Stimulated activated CD8-positive, alpha-beta memory T cell treated with anti-CD3 and anti-CD28 coated beads, Interleukin-15, amount 100 ng/mL, for 4 hours (primary cell): ENCODE measurements around the gene PPP1R15A.
A peak's percentile ranks its signal among the peaks of the same experiment; 100 is the strongest.
"Not testable (repeated sequence)": the region's sequence is repeated elsewhere in the genome, so short reads cannot be mapped to it uniquely, and the experiment has no call there.

Experiments
- DNase-seq, 2 donors: peaks; one replicate each; pipeline ENCODE4 v3.0.0-alpha.2; 2020; ENCODE audit warnings: low read depth in 2 of 2

PPP1R15A gene

DNA sequence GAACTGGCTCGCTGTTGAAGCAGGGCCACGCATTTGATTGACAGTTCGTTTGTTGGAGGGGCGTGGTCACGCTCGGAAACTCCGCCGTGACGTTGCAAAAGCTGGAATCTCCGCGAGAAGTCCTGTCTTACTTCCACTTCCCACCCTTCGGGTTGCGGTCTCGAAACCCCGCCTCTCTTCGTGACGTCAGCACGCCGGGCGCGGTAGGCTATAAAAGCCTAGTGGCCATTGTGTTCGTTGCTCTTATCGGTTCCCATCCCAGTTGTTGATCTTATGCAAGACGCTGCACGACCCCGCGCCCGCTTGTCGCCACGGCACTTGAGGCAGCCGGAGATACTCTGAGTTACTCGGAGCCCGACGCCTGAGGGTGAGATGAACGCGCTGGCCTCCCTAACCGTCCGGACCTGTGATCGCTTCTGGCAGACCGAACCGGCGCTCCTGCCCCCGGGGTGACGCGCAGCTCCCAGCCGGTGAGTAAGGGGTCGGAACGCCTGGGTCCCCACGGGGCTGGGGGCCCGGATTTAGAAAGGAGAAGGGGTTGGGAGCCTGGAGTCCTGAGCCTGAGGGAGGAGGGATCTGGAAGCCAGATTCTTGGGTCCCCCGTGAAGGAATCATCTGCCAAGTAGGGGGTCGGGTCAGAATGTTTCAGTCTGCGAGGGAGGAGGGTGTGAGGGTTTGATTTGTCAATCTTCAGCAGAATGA is at the start of gene PPP1R15A:
TSS of gene PPP1R15A (plus strand) at position 240 of the 702 bp plus-strand sequence. CDS start 813 bp downstream, outside the sequence.
- peak; percentile 96 for DNase-seq

DNA sequence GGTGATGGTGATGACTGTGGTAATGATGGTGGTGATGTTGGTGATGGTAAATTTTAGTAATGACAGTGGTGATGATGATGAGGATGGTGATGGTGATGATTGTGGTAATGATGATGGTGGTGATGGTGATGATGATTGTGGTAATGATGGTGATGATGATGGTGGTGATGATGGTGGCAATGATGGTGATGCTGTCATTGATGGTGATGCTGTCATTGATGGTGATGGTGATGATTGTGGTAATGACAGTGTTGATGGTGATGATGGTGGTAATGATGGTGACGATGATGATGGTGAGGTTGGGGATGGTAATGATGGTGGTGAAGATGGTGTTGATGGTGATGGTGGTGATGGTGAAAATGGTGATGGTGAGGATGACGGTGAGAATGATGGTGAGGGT is 49.7 kb upstream of the PPP1R15A start:
- DNase-seq = no peak

DNA sequence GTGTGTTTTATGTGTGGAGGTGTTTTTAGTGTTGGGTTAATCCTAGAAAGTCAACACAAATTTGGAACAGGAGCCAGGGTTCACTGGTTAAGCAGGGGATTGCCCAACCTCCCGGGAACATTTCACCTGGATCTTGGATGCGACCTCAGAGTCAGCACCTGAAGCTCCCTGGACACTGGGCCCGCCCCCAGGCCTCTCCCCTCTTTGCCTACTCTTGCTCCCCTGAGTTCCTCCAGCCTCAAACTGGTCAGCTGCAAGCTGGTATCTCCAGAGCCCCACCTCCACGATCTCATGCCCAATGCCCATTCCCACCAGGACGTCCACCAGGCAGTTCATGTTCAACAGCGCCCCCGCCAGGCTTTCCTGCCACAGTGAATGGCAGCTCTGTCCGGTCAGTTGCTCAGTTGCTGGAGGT is 45.6 kb upstream of the PPP1R15A start:
- no peak for DNase-seq

DNA sequence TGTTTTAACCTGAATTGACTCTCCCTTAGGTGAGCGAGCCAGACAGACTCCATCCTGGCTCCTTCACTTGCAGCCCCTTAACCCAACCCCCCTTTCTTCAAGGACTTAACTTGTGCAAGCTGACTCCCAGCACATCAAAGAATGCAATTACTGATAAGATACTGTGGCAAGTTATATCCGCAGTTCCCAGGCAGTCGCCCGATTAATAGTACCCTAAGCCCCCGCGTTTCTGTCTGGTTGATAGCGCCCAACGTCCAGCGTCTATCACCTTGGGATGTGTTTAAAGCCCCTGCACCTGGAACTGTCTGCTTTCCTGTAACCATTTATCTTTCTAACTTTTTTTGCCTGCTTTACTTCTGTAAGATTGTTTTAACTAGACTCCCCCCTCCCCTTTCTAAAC is 42.1 kb upstream of the PPP1R15A start:
- no peak for DNase-seq

DNA sequence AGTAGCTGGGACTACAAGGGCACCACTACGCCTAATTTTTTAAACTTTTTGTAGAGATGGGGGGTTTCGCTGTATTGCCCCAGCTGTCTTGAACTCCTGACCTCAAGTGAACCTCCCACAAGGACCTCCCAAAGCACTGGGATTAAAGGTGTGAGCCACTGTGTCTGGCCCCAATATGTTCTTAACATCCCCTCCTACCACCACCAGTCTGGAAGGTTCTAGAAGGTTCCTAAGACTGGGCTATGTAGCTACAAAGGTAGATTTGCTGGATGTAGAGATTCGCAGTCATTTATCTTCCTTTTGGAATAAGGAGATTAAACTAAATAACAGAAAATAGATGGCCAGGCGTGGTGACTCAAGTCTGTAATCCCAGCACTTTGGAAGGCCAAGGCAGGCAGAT is 41.3 kb upstream of the PPP1R15A start:
- DNase-seq = no peak

DNA sequence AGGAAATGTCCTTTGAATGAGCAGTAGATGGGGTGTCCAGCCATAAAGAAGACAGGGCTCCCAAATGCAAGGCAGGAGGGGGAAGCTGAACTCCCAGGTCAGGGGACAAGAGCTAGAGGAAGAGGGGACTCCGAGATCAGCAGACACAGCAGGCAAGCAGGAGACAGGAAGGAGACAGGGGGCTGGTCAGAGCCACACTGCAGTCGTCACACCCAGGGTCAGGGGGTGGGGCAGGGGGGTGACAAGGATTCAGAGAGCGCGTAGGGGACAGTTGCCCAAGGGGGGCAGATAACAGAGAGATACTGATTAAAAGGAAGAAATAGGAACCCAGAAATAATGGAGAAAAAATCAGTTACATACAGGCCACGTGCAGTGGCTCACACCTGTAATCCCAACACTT is 39.2 kb upstream of the PPP1R15A start:
- DNase-seq = no peak

DNA sequence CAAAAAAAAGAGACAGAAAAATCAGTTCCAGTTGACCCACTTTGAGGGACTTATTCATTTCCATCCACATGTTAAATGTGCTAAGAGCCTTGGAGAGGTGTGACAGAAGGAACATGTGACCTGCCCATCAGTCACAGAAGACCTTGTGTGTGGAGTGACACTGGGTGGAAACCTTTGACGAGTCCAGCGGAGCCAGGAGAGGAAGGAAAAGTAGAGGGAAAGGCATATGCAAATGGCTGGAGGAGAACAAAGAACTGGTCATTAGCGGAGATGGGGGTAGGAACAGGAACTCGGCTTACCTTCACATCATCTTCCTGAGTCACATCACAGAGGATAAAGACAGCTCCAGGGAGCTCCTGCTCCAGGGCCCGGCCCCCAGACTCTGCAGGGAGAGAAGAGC is 38.2 kb upstream of the PPP1R15A start:
- no peak for DNase-seq

DNA sequence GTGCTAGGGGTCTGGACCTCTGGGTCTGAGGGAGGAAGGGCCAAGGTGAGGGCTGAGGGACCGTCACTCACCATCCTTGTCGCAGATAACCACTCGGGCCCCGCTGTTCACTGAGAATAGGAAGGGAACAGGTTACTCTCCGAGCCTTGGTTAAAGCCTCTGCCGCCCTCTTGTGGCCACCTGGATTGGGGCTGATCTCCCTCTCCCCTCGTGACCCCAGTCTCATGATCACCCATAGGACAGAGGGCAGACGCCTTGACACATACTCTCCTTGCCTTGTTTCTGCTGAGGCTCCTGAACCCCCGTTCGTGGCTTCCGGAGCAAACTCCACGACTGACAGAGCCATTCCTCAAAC is 36.5 kb upstream of the PPP1R15A start:
- peak; percentile 68 to 85 for DNase-seq

DNA sequence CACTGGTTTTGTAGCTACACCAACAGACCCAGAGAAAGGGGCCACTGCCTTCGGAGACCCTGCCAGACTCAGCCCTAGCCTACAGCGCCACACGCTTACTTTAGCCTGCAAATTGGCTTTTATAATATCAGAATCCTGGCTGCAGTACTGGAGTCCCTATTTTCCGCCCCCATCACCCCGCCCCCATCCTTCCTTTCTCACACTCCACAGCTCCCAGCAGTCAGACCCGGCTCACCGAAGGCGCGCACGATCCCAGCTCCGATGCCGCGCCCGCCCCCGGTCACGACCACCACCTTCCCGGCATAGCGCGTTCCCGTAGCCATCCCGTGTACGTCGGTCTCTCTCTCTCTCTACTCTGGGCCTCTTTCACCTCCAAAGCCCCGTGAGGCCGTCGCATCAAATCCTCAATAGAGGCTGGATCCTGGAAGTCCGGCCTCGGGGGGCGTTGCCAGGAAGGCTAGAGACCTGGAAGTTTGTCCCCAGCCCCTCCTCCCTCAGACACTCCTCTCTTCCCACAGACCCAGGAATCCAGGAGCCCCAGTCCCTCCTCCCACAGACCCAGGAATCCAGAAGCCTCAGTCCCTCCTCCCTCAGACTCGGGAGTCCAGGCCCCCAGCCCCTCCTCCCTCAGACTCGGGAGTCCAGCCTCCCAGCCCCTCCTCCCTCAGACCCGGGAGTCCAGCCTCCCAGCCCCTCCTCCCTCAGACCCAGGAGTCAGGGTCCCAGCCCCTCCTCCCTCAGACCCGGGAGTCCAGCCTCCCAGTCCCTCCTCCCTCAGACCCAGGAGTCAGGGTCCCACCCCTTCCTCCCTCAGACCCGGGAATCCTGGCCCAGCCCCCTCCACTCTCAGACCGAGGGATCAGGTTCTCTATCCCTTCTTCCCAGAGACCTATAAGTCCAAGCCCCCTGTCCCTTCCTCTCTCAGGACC is 35.9 kb upstream of the PPP1R15A start, which contains the start of gene HSD17B14:
TSS of gene HSD17B14 (minus strand) at position 403 of the 929 bp plus-strand sequence. CDS start at position 323, 80 bp downstream.
- DNase-seq = no peak

DNA sequence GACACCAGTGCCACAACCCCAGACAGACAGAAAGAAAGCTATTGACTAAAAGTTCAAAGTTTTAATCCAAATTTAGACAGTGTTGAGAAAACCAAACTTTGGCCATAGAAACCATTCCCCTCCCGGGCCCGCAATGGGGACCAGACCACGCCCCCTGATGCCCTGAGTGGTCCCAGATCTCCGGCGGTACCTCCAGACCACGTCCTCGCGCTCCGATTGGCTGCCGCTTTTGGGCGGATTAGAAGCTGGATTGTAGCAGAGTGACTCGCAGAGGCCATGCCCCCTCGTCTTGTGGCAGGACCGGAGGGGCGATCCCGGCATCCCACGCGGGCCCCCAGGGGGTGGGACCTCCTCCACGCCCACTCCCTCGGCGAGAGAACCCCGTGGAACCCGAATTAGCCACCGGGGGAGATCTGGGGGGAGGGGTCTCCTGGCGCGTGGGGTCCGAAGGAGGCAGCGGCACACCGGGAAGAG is 35.1 kb upstream of the PPP1R15A start:
- DNase-seq = peak; percentile 53 to 62

DNA sequence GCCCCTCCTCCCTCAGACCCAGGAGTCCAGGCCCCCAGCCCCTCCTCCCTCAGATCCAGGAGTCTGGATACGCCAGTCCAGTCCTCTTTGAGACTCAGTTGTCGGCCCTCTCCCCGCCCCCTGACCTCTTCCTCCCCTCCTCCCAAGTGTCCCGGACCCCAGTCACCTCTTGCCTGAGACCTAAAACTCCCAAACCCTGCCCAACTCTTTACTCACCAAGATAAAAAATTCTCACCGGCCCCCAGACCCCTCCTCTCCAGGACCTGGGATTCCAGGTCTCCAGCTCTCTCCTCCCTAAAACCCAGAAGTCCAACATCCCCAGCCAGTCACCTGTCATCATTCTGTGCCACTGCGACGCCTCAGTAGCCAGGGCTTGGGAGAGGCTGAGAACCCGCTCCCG is 34.5 kb upstream of the PPP1R15A start:
- no peak for DNase-seq

DNA sequence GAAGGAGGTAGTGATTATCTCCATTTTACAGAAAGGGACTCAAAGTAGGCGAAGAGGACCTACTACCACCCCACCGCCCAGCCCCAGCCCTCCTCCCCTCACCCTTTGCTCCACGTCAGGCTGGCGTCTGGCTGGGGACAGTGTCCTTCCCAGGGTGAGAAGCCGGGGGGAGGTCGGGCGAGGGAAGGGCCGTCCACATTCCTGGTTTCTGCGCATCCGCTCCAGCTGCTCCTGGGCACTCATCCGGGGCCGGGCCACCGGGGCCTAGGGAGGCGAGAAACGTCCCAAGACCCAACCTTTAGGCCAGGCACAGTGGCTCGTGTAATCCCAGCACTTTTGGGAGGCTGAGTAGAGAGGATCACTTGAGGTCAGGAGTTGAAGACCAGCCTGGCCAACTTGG is 31.2 kb upstream of the PPP1R15A start:
- no peak for DNase-seq

DNA sequence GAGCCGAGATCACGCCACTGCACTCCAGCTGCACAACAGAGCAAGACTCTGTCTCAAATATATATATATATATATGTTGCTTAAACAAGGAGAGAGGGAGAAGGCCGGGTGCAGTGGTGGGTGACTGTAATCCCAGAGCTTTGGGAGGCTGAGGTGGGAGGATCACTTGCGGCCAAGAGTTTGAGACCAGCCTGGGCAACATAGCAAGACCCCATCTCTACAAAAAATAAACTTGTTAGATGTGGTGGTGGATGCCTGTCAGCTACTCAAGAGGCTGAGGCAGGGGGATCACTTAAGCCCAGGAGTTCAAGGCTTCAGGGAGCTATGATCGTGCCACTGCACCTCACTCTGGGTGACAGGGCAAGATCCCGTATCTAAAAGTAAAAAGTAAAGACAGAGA is 30.6 kb upstream of the PPP1R15A start:
- DNase-seq = no peak

DNA sequence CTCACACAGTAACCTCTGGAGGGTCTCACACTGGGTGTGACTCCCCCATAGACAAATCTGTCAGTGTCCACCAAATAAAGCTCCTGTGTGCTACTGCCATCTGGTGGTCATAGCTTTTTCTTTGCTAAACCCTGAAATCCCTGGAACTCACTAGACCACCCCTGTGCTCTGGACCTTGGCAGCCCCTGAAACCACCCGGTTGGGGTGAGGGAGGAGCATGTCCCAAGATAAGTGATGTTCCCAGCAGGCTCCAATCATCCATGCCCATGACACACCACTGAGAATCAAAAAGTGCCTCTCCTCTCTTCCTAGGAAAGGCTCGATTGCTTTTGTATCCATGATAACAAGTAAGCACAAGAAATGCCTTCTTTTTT is 29.4 kb upstream of the PPP1R15A start:
- DNase-seq = no peak

DNA sequence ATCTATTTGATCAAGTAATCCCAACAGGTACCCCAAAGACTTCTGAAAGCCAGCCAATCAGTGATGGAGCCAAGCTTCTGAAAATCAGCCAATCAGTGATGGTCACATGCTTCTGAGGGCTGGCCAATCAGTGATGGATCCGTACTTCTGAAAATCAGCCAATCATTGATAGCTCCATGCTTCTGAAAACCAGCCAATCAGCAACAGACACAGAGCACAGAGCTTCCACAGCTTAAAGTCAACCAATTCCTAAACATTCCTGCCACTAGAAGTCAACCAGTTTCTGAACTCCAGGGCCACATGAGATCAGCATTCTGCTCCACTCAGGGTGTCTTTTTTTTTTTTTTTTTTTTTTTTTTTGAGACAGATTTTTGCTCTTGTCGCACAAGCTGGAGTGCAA is 27.7 kb upstream of the PPP1R15A start:
- DNase-seq = no peak

DNA sequence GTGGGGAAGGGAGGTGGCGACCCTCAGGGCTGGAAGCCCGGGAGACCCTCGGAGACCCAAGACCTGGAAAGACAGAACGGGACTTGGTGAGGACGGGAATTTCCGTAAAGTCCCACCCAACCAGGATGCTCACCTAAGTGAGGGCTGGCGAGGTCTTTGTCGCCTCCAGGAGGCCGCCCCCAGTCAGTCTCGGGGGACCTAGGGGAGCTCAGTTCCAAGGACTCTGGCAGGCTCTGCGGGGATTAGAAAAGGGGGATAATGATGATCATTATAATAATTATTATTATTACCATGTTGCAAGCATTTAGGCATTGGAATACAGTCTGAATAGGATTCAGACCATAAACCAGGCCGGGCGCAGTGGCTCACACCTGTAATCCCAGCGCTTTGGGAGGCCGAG is 26.8 kb upstream of the PPP1R15A start:
- no peak for DNase-seq

DNA sequence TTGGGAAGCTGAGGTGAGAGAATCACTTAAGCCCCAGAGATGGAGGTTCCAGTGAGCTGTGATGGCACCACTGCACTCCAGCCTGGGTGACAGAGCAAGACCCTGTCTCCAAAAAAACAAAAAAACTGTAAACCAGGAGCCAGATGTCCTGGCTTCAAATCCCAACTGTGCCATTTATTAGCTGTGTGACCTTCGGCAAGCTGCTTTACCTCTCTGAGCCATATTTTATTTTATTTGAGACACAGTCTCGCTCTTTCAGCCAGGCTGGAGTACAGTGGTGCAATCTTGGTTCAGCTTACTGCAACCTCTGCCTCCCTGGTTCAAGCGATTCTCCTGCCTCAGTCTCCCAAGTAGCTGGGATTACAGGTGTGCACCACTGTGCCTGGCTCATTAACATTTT is 25.6 kb upstream of the PPP1R15A start:
- not testable (repeated sequence) for DNase-seq

DNA sequence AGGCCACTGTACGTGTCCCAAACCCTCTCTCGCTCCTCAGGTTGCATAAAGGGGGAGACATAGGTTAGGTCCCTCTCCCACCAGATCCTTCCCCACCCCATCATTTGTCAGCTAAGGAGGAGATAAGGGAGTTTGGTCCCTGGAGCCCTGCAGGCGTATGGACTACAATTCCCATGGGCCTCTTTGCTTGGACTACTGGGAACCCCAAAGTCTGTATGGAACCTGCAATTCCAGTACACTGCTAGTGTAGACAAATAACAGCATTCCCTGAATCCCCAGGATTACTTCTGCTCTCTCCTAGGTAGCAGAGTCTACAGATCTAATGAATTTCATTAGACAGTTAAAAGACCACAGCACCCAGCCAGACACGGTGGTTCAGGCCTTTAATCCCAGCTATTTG is 19.9 kb upstream of the PPP1R15A start:
- no peak for DNase-seq

DNA sequence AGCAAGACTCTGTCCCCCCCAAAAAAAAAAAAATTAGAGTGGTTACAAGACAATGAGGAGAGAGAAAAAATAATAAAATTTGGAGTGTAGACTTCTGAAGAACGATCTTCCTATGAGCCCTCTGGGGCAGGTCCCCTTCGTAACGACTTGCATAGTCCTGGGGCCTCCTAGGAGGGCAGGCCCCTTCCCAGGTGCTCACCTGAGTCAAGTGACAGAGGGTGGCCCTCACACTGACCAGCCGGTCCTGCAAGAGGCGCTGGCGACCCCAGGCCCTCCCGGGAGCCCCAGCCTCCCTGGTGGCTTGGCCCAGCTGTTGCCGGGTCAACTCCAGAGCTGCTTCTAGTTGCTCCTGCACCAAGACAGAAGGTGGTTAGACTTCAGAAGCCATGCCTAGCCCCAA is 18.7 kb upstream of the PPP1R15A start:
- no peak for DNase-seq

DNA sequence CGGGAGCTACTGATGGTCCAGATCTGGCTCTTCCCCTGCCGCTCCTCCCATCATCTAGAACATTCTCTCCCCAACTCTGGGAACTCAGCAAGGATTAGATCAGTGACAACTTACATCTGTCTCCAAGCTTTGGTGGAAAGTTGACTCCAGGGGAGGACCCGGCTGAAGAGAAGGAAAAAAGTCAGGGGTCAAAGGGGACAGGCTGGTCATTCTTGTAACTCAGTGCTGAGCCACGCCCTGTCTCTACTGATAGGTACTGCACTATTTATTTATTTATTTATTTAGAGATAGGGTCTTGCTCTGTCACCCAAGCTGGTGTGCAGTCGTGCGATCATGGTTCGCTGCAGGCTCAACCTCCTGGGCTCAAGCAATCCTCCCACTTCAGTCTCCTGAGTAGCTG is 18.1 kb upstream of the PPP1R15A start:
- no peak for DNase-seq

DNA sequence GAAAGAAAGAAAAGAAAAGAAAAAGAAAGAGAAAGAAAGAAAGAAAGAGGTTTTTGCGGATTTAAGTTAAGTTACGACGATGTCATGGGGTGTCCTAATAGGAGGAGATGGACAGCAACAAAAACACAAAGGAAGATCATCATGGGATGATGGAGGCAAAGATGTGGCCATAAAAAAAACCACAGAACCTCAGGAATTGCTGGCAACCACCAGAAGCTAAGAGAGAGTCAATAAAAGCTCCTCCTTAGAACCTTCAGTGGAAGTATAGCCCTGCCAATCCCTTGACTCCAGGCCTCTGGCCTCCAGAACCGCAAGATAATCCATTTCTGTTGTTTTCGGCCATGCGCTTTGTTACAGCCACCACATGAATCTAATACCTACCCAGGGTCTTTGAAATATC is 15.3 kb upstream of the PPP1R15A start:
- DNase-seq = no peak

DNA sequence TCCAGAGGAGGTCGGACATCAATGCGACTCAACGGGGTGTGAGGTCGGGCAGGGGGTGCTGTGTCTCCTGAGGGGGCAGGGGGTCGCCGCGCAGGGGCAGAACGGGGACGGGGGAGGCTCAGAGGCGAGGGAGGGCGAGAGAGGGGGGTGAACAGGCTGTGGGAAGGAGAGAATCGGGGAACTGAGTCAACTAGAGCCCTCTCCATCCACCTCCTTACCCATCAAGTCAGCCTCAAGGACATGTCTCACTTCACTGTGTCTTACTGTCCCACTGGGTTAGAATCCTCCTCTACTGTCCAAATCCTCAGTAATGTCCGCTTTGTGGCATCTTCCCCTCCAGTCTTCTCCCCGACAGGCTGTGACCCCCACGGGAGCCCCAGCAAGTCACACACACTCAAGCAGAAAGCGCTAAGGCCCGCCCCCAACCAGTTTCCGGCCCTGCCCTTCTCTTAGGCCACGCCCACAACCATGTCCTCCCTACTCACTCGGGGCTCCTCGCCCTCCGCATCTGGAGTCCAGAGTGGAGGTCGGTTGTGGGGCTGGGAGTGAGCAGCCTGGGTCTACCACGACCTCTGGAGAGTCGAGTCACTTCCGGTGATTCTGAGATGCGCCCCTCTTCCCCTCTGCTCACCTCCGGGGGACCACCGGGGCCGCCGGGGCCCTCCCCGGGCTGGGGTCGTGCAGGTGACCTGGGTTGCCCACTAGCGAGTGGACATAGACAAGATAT is 13.1 kb upstream of the PPP1R15A start:
- DNase-seq = peak; percentile 58 to 72
